ENCODE measurements around the gene PLCL2.
A peak's percentile ranks its signal among the peaks of the same experiment; 100 is the strongest.

PLCL2 gene

GRCh38 chr3:16910207-16910606, 25.5 kb downstream of the PLCL2 start:
- no peak overlapping the region for H3K4me3 ChIP-seq (ENCODE audit: low read depth, low read length)
- no peak overlapping the region for H2AK5ac ChIP-seq (ENCODE audit: low read length)
- no peak overlapping the region for H3K27ac ChIP-seq (ENCODE audit: low read depth, low read length)
- no peak overlapping the region for H4K8ac ChIP-seq (ENCODE audit: low read depth, low read length)
- H4K91ac ChIP-seq (ENCODE audit: low read depth, low read length), result no peak overlapping the region
- no peak overlapping the region for H3K4me2 ChIP-seq (ENCODE audit: low read length)
- DNase-seq, result no peak
- no peaks in the 10 kb centered on the region for H3K9me3 ChIP-seq (ENCODE audit: insufficient read depth, low read depth, low read length)
- H3K14ac ChIP-seq (ENCODE audit: low read length), result no peak overlapping the region
- H4K12ac ChIP-seq (ENCODE audit: low read depth, low read length), result no peak overlapping the region
- H3K23ac ChIP-seq (ENCODE audit: low read length), result no peak overlapping the region
- H3K4ac ChIP-seq (ENCODE audit: low read depth, low read length), result no peak overlapping the region
- no peak overlapping the region for H3K9ac ChIP-seq (ENCODE audit: low read length)
- H3K79me2 ChIP-seq (ENCODE audit: control insufficient read depth, insufficient read depth, low read length, poor library complexity), result no peaks in the 10 kb centered on the region
- H3K18ac ChIP-seq (ENCODE audit: low read length), result no peak overlapping the region
- no peak overlapping the region for H2AFZ ChIP-seq (ENCODE audit: insufficient read depth, low read length, poor library complexity)
- peak overlapping the region; percentile 35 for H2BK5ac ChIP-seq (ENCODE audit: low read depth, low read length, poor library complexity)
- H2BK120ac ChIP-seq (ENCODE audit: insufficient read depth, low read length, poor library complexity), result no peak overlapping the region
- no CpG with 5 or more reads among the region's 3 CpGs for WGBS (ENCODE audit: extremely low coverage, insufficient coverage, insufficient read length)
- no peaks in the 10 kb centered on the region for H3K79me1 ChIP-seq (ENCODE audit: low read length)
- no peak overlapping the region for H2BK12ac ChIP-seq (ENCODE audit: low read length)
- no peaks in the 10 kb centered on the region for H3K36me3 ChIP-seq (ENCODE audit: control insufficient read depth in 1 of 2, insufficient read depth in 2 of 2, low read length in 2 of 2)
- H3K4me1 ChIP-seq (ENCODE audit: control insufficient read depth in 1 of 2, insufficient read depth in 2 of 2, low read length in 2 of 2), result no peaks in the 10 kb centered on the region
- no peaks in the 10 kb centered on the region for H3K27me3 ChIP-seq (ENCODE audit: insufficient read depth, low read length)

GRCh38 chr3:16911916-16912315, 27.2 kb downstream of the PLCL2 start:
- Histone ChIP-seq H2BK12ac (ENCODE audit: low read length) (no peak overlapping the region), H3K79me1 (ENCODE audit: low read length) (no peaks in the 10 kb centered on the region), H3K36me3 (ENCODE audit: control insufficient read depth in 1 of 2, insufficient read depth in 2 of 2, low read length in 2 of 2) (no peaks in the 10 kb centered on the region), H3K79me2 (ENCODE audit: control insufficient read depth, insufficient read depth, low read length, poor library complexity) (no peaks in the 10 kb centered on the region), H2AFZ (ENCODE audit: insufficient read depth, low read length, poor library complexity) (no peak overlapping the region), H2BK120ac (ENCODE audit: insufficient read depth, low read length, poor library complexity) (no peak overlapping the region), H3K14ac (ENCODE audit: low read length) (no peak overlapping the region), H3K4me1 (ENCODE audit: control insufficient read depth in 1 of 2, insufficient read depth in 2 of 2, low read length in 2 of 2) (no peaks in the 10 kb centered on the region), H4K12ac (ENCODE audit: low read depth, low read length) (no peak overlapping the region), H3K9me3 (ENCODE audit: insufficient read depth, low read depth, low read length) (no peaks in the 10 kb centered on the region), H3K27me3 (ENCODE audit: insufficient read depth, low read length) (no peaks in the 10 kb centered on the region), H3K23ac (ENCODE audit: low read length) (no peak overlapping the region), H4K91ac (ENCODE audit: low read depth, low read length) (no peak overlapping the region), H3K4me3 (ENCODE audit: low read depth, low read length) (no peak overlapping the region), H4K8ac (ENCODE audit: low read depth, low read length) (no peak overlapping the region), H3K9ac (ENCODE audit: low read length) (no peak overlapping the region), H3K4ac (ENCODE audit: low read depth, low read length) (no peak overlapping the region), H3K27ac (ENCODE audit: low read depth, low read length) (no peak overlapping the region), H3K4me2 (ENCODE audit: low read length) (no peak overlapping the region), H2BK5ac (ENCODE audit: low read depth, low read length, poor library complexity) (no peak overlapping the region), H2AK5ac (ENCODE audit: low read length) (no peak overlapping the region), H3K18ac (ENCODE audit: low read length) (no peak overlapping the region)
- no peak for DNase-seq
- no CpG with 5 or more reads among the region's 2 CpGs for WGBS (ENCODE audit: extremely low coverage, insufficient coverage, insufficient read length)

GRCh38 chr3:16912400-16913263, 27.9 kb downstream of the PLCL2 start:
- no peak overlapping the region for H3K18ac ChIP-seq (ENCODE audit: low read length)
- no peak overlapping the region for H3K9ac ChIP-seq (ENCODE audit: low read length)
- no peak overlapping the region for H3K4me2 ChIP-seq (ENCODE audit: low read length)
- no peak overlapping the region for H2BK5ac ChIP-seq (ENCODE audit: low read depth, low read length, poor library complexity)
- H3K4me3 ChIP-seq (ENCODE audit: low read depth, low read length), result no peak overlapping the region
- H3K27ac ChIP-seq (ENCODE audit: low read depth, low read length), result no peak overlapping the region
- no peaks in the 10 kb centered on the region for H3K4me1 ChIP-seq (ENCODE audit: control insufficient read depth in 1 of 2, insufficient read depth in 2 of 2, low read length in 2 of 2)
- no peak overlapping the region for H3K14ac ChIP-seq (ENCODE audit: low read length)
- no peaks in the 10 kb centered on the region for H3K27me3 ChIP-seq (ENCODE audit: insufficient read depth, low read length)
- no peaks in the 10 kb centered on the region for H3K36me3 ChIP-seq (ENCODE audit: control insufficient read depth in 1 of 2, insufficient read depth in 2 of 2, low read length in 2 of 2)
- no peaks in the 10 kb centered on the region for H3K79me2 ChIP-seq (ENCODE audit: control insufficient read depth, insufficient read depth, low read length, poor library complexity)
- H2BK12ac ChIP-seq (ENCODE audit: low read length), result no peak overlapping the region
- no peak overlapping the region for H3K4ac ChIP-seq (ENCODE audit: low read depth, low read length)
- no peak overlapping the region for H2AK5ac ChIP-seq (ENCODE audit: low read length)
- H4K8ac ChIP-seq (ENCODE audit: low read depth, low read length), result no peak overlapping the region
- H2AFZ ChIP-seq (ENCODE audit: insufficient read depth, low read length, poor library complexity), result no peak overlapping the region
- H3K23ac ChIP-seq (ENCODE audit: low read length), result no peak overlapping the region
- no peaks in the 10 kb centered on the region for H3K9me3 ChIP-seq (ENCODE audit: insufficient read depth, low read depth, low read length)
- no peak overlapping the region for H4K12ac ChIP-seq (ENCODE audit: low read depth, low read length)
- WGBS (ENCODE audit: extremely low coverage, insufficient coverage, insufficient read length), result no CpG with 5 or more reads among the region's 3 CpGs
- no peaks in the 10 kb centered on the region for H3K79me1 ChIP-seq (ENCODE audit: low read length)
- H2BK120ac ChIP-seq (ENCODE audit: insufficient read depth, low read length, poor library complexity), result no peak overlapping the region
- H4K91ac ChIP-seq (ENCODE audit: low read depth, low read length), result no peak overlapping the region
- peak in 1 of 2 donors; percentile 26 for DNase-seq

GRCh38 chr3:16913264-16913580, 28.5 kb downstream of the PLCL2 start:
- DNase-seq, result no peak
- Histone ChIP-seq H4K8ac (ENCODE audit: low read depth, low read length) (no peak overlapping the region), H4K91ac (ENCODE audit: low read depth, low read length) (no peak overlapping the region), H3K79me1 (ENCODE audit: low read length) (no peaks in the 10 kb centered on the region), H2BK5ac (ENCODE audit: low read depth, low read length, poor library complexity) (no peak overlapping the region), H3K27me3 (ENCODE audit: insufficient read depth, low read length) (no peaks in the 10 kb centered on the region), H2BK120ac (ENCODE audit: insufficient read depth, low read length, poor library complexity) (no peak overlapping the region), H3K4me3 (ENCODE audit: low read depth, low read length) (no peak overlapping the region), H3K4ac (ENCODE audit: low read depth, low read length) (no peak overlapping the region), H3K23ac (ENCODE audit: low read length) (no peak overlapping the region), H2AFZ (ENCODE audit: insufficient read depth, low read length, poor library complexity) (no peak overlapping the region), H2BK12ac (ENCODE audit: low read length) (no peak overlapping the region), H3K14ac (ENCODE audit: low read length) (no peak overlapping the region), H3K4me2 (ENCODE audit: low read length) (no peak overlapping the region), H3K18ac (ENCODE audit: low read length) (no peak overlapping the region), H3K9me3 (ENCODE audit: insufficient read depth, low read depth, low read length) (no peaks in the 10 kb centered on the region), H3K9ac (ENCODE audit: low read length) (no peak overlapping the region), H4K12ac (ENCODE audit: low read depth, low read length) (no peak overlapping the region), H2AK5ac (ENCODE audit: low read length) (no peak overlapping the region), H3K27ac (ENCODE audit: low read depth, low read length) (no peak overlapping the region), H3K79me2 (ENCODE audit: control insufficient read depth, insufficient read depth, low read length, poor library complexity) (no peaks in the 10 kb centered on the region), H3K4me1 (ENCODE audit: control insufficient read depth in 1 of 2, insufficient read depth in 2 of 2, low read length in 2 of 2) (no peaks in the 10 kb centered on the region), H3K36me3 (ENCODE audit: control insufficient read depth in 1 of 2, insufficient read depth in 2 of 2, low read length in 2 of 2) (no peaks in the 10 kb centered on the region)
- no CpG with 5 or more reads among the region's 2 CpGs for WGBS (ENCODE audit: extremely low coverage, insufficient coverage, insufficient read length)
